Type B pancreatic cell (in vitro differentiated cells): ENCODE data around the gene RNF6. TPM values are rescaled to one million over a fixed set of nuclear protein-coding genes. Genes with fewer than 3 reads are reported as not detected.

Experiments
- DNase-seq: peaks from one replicate; pipeline ENCODE4 v3.0.0; 2021; ENCODE audit warnings: mixed read lengths; ENCODE audit not compliant: unreplicated experiment; ENCODE audit errors: extremely low spot score
- H3K27ac Mint-ChIP-seq: 2 replicates; pipeline ENCODE4 v1.8.0; 2021; ENCODE audit warnings: mild to moderate bottlenecking, mixed read lengths
- H3K27me3 Mint-ChIP-seq: 2 replicates; pipeline ENCODE4 v1.8.0; 2021; ENCODE audit warnings: mixed read lengths
- H3K36me3 Mint-ChIP-seq: 2 replicates; pipeline ENCODE4 v1.8.0; 2021; ENCODE audit warnings: mixed read lengths
- H3K4me1 Mint-ChIP-seq: one replicate; pipeline ENCODE4 v1.8.0; 2021; ENCODE audit warnings: mixed read lengths; ENCODE audit not compliant: unreplicated experiment
- H3K4me3 Mint-ChIP-seq: 2 replicates; pipeline ENCODE4 v1.8.0; 2021; ENCODE audit warnings: mild to moderate bottlenecking, mixed read lengths
- H3K9me3 Mint-ChIP-seq: 2 replicates; pipeline ENCODE4 v1.8.0; 2021; ENCODE audit warnings: mixed read lengths
- CTCF ChIP-seq: fragments of 200-600 bp; sonication (generic); conservative IDR thresholded peaks from 2 replicates; pipeline ENCODE4 v1.5.0; 2021; ENCODE audit warnings: antibody characterized with exemption, mild to moderate bottlenecking
- total RNA-seq: library from RNA; stranded (reverse); gene quantifications from 2 replicates; pipeline ENCODE4 v1.2.1, GENCODE V29; 2021; ENCODE audit warnings: low replicate concordance

The RNF6 gene
- total RNA-seq, 1 donor from 2014 or later: 27.0 TPM

- no peak overlapping the region for H3K4me3 Mint-ChIP-seq
- H3K27me3 Mint-ChIP-seq: peaks cover 19% of the 10 kb centered on the region
- H3K27ac Mint-ChIP-seq: no peak overlapping the region
- H3K9me3 Mint-ChIP-seq: no peaks in the 10 kb centered on the region
- no peak for DNase-seq
- no peak for TF ChIP-seq CTCF
- no peaks in the 10 kb centered on the region for H3K36me3 Mint-ChIP-seq
- no peaks in the 10 kb centered on the region for H3K4me1 Mint-ChIP-seq
Measured at GRCh38 chr13:26236296-26236695, 14.2 kb upstream of the RNF6 start.

- Mint-ChIP-seq H3K36me3 (no peaks in the 10 kb centered on the region), H3K4me1 (no peaks in the 10 kb centered on the region), H3K9me3 (no peaks in the 10 kb centered on the region), H3K27me3 (peaks cover 6% of the 10 kb centered on the region), H3K27ac (no peak overlapping the region), H3K4me3 (no peak overlapping the region)
- TF ChIP-seq CTCF: no peak
- no peak for DNase-seq
Measured at GRCh38 chr13:26230703-26231102, 8.6 kb upstream of the RNF6 start.

- Mint-ChIP-seq H3K27ac (no peak overlapping the region), H3K27me3 (peaks cover 5% of the 10 kb centered on the region)
- TF ChIP-seq CTCF: no peak
Measured at GRCh38 chr13:26229080-26229615, 7.0 kb upstream of the RNF6 start.

GRCh38 chr13:26228096-26228495, 6.0 kb upstream of the RNF6 start:
- Mint-ChIP-seq H3K27me3 (peaks cover 5% of the 10 kb centered on the region), H3K36me3 (no peaks in the 10 kb centered on the region), H3K4me3 (no peak overlapping the region), H3K4me1 (no peaks in the 10 kb centered on the region), H3K27ac (no peak overlapping the region), H3K9me3 (no peaks in the 10 kb centered on the region)
- TF ChIP-seq CTCF: no peak
- DNase-seq: no peak

More at GRCh38 chr13:26229080-26229615, 7.0 kb upstream of the RNF6 start:
- Mint-ChIP-seq H3K4me3 (no peak overlapping the region), H3K4me1 (no peaks in the 10 kb centered on the region), H3K9me3 (no peaks in the 10 kb centered on the region), H3K36me3 (no peaks in the 10 kb centered on the region)
- DNase-seq: no peak

- Mint-ChIP-seq H3K36me3 (no peaks in the 10 kb centered on the region), H3K9me3 (no peaks in the 10 kb centered on the region), H3K4me1 (peaks cover 2% of the 10 kb centered on the region), H3K4me3 (no peak overlapping the region), H3K27me3 (peaks cover 5% of the 10 kb centered on the region), H3K27ac (no peak overlapping the region)
- no peak for TF ChIP-seq CTCF
- no peak for DNase-seq
Measured at GRCh38 chr13:26227166-26227971, 5.3 kb upstream of the RNF6 start.
